ENCODE measurements around the gene LHFPL3.

GRCh38 chr7:104415700-104416099, 87.3 kb downstream of the LHFPL3 start:
- peak; percentile 30; the same call in 1 of the 2 replicates for TF ChIP-seq CTCF (IDR thresholded peaks at IDR 0.05)
- no peak for TF ChIP-seq ZFX (IDR thresholded peaks at IDR 0.05; ENCODE audit: borderline replicate concordance)
